ENCODE data around the gene NELFCD. TPM values are rescaled to one million over a fixed set of nuclear protein-coding genes. Genes with fewer than 3 reads are reported as not detected.

Gene NELFCD
- total and polyA plus RNA-seq, 9 of the 15 experiments (the other 6 are each of a cell fraction or from before 2014, with no cell fraction given): 11.7 to 163 (median 96.5) TPM

DNA sequence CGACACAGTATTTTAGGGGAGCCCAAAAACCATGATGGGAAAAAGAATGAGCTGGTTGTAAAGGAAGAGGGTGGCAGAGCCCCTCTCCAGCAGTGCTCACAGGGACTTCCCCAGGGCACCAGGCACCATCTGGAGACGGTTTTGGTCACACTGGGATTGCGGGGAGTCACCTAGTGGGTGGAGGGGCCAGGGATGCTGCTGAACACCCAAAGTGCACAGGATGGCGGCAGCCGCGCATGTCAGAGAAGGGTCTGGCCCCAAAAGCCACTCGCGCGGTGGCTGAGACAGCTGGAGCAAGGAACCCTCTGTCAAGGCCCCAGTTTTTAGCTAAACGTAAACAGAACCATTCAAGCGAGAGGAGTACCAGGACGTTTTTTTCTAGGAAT is 15.2 kb downstream of the NELFCD start:
- no peak overlapping the region for H2AFZ ChIP-seq (ENCODE audit: low read depth, low read length)
- no peak overlapping the region for H3K4me3 ChIP-seq
- ATAC-seq (peak; percentile 27), DNase-seq (ENCODE audit: extremely low read depth in 1 of 4, low spot score in 3 of 4) (no peak), FAIRE-seq (no peak)
- H3K9ac ChIP-seq (ENCODE audit: insufficient read depth in 1 of 2, low read depth in 2 of 2, low read length in 2 of 2): peak overlapping the region in 1 of 2 experiments; percentile 38; a peak in 1 of 4 replicates
- no TSS peak for BruUV-seq (replicated peaks)
- ChIA-PET CTCF (ENCODE audit: low intra/inter-chr PET ratio) (no interaction called here), POLR2A (interaction anchor here (0.9 to 2.8 kb wide), 3 partner anchors 13 to 44 kb away, joined by 3 to 19 read pairs (median 9); partner anchors contain the start of gene NELFCD)
- no peaks in the 10 kb centered on the region for H3K79me2 ChIP-seq (ENCODE audit: control insufficient read depth, insufficient read depth, low read length)
- no peaks in the 10 kb centered on the region for H3K9me3 ChIP-seq (replicated peaks; ENCODE audit: control insufficient read depth, insufficient read depth, low read depth, low read length)
- H4K20me1 ChIP-seq (replicated peaks; ENCODE audit: control insufficient read depth, insufficient read depth, low read length): 0 out of 2 replicates have a peak, but pooled peaks cover 4% of the 10 kb centered on the region
- no peak overlapping the region for H3K27ac ChIP-seq (ENCODE audit: extremely low read depth, low read depth, low read length)
- intact Hi-C loops (cut with micrococcal nuclease) (no loop called here), in situ Hi-C loops (cut with MboI) (no loop called here)
- no peaks in the 10 kb centered on the region for H3K27me3 ChIP-seq (ENCODE audit: control insufficient read depth in 2 of 2, insufficient read depth in 2 of 2, low read length in 2 of 2)
- no peaks in the 10 kb centered on the region for H3K9me1 ChIP-seq (ENCODE audit: control insufficient read depth, insufficient read depth, low read length)
- peaks cover 89% of the 10 kb centered on the region for H3K36me3 ChIP-seq (ENCODE audit: control insufficient read depth, insufficient read depth, low read length)
- TF ChIP-seq POLR2G (IDR thresholded peaks at IDR 0.05; ENCODE audit: low read depth, low read length): peak; percentile 59
- TF ChIP-seq GABPA (tag; conservative IDR thresholded peaks at IDR 0.05; ENCODE audit: low read depth): no peak
- peak; percentile 15 for TF ChIP-seq POLR2B (IDR thresholded peaks at IDR 0.05; ENCODE audit: low read depth, partially characterized antibody)
- no peak; the same call in 1 of the 2 replicates for TF ChIP-seq ZBTB33 (CRISPR knock-in tag; IDR thresholded peaks at IDR 0.05)
- TF ChIP-seq POLR2AphosphoS5 (IDR thresholded peaks at IDR 0.05; ENCODE audit: control insufficient read depth, insufficient read depth, low read depth, low read length): peak; percentile 27; the same call in 1 of the 2 replicates
- TF ChIP-seq, protein P1, sequence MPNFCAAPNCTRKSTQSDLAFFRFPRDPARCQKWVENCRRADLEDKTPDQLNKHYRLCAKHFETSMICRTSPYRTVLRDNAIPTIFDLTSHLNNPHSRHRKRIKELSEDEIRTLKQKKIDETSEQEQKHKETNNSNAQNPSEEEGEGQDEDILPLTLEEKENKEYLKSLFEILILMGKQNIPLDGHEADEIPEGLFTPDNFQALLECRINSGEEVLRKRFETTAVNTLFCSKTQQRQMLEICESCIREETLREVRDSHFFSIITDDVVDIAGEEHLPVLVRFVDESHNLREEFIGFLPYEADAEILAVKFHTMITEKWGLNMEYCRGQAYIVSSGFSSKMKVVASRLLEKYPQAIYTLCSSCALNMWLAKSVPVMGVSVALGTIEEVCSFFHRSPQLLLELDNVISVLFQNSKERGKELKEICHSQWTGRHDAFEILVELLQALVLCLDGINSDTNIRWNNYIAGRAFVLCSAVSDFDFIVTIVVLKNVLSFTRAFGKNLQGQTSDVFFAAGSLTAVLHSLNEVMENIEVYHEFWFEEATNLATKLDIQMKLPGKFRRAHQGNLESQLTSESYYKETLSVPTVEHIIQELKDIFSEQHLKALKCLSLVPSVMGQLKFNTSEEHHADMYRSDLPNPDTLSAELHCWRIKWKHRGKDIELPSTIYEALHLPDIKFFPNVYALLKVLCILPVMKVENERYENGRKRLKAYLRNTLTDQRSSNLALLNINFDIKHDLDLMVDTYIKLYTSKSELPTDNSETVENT (CRISPR knock-in tag; IDR thresholded peaks at IDR 0.05): no peak
- TF ChIP-seq POLR2A (conservative IDR thresholded peaks at IDR 0.05): peak; percentile 39; the same call in 1 of the 2 replicates
- peak; percentile 45; the same call in 1 of the 2 replicates for TF ChIP-seq RBFOX2 (IDR thresholded peaks at IDR 0.05; ENCODE audit: low read depth, low read length)
- 85% methylated on average over 7 of the region's 12 CpGs for WGBS (ENCODE audit: insufficient coverage, low coverage, missing lambda C conversion rate)
- peaks cover 0 to 10% of the 10 kb centered on the region in 2 experiments; a peak in 1 of 5 replicates for H3K4me1 ChIP-seq (replicated peaks in 1 of 2; ENCODE audit: control insufficient read depth in 2 of 2, insufficient read depth in 2 of 2, low read length in 2 of 2)
- no peak overlapping the region for H3K4me2 ChIP-seq (ENCODE audit: insufficient read depth, low read length)
